Inflammatory macrophage (primary cell): ENCODE data around the gene NEK7.
A peak's percentile ranks its signal among the peaks of the same experiment; 100 is the strongest.

Experiments used
- DNase-seq, 2 donors: peaks; one replicate each; pipeline ENCODE4 v3.0.0-alpha.2; 2020 to 2022

Gene NEK7

GRCh38 chr1:198147216-198147615 lies 9.6 kb upstream of the NEK7 start:
- DNase-seq, result no peak

- DNase-seq, result no peak
Measured at GRCh38 chr1:198150369-198150768, 6.4 kb upstream of the NEK7 start.

DNA sequence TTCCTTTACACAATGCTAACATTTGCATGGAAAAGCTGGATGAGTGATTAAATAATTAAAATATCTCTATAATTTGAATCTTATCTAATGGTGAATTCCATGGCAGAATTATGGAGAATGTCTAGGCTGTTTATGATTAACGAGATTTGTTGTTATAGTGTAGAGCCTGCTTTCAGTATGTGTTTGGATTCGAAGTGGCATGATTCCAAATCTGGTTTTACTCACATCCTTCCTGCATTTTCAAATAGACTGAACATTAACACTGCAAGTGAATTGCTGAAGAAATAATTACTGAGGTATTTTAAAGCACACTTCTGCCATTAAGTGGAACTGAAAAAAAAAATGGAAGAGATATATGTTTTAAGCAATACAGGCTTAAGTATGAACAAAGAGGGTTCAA lies 5.1 kb upstream of the NEK7 start:
- no peak for DNase-seq

GRCh38 chr1:198153103-198153502 lies 3.7 kb upstream of the NEK7 start:
- peak; percentile 16 to 34 for DNase-seq

DNA sequence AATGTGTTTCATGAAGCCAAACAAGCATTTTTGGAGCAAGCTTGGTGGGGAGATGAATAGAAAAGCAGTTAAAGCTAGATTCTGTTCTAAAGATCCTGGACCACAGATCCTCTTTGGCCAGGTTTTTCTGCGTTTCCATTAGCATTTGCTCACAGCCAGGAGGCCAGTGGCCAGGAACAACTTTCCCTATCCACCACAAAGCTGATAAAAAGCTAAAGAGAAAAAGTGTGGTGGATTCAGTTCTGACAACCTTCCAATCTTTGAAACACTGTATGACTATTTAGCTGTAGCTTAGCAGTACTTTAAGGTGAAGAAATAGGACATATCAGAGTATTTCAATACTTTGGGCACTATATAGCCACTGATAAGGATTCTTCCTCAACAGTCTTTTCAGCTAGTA lies 3.0 kb upstream of the NEK7 start:
- DNase-seq, result no peak

GRCh38 chr1:198155253-198155652 lies 1.5 kb upstream of the NEK7 start:
- DNase-seq, result no peak

DNA sequence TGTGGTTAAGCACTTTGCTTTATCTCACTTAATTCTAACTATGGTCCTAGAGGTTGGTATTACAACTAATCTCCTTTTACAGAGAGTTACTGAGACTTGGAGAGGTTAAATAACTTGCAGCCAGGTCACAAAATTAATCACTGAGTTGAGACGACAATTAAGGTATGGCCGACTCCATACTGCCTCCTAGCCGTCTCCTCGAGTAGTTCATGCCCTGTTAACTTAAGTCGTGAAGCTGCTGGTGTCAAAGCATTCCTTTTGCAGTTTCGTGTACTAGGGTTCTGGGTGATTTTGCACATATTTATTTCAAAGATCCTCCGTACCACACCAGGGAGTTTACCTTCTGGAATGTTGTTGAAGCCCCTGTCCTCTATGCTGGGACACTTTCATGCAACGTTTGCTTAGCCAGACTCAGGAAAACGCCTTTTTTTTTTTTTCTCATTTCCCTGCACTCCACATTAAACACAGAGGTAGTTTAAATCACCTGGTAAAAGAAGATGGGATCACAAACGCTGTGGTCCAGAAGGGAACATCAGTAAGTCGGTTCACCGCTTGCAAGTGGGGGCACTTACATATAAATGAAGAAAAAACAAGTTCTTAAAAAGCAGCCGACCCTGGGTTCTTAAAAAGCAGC lies 570 bp upstream of the NEK7 start:
- peak; percentile 78 to 80 for DNase-seq

- DNase-seq, result peak; percentile 94 to 98
Measured at GRCh38 chr1:198157241-198157846, 546 bp downstream of the NEK7 start.

DNA sequence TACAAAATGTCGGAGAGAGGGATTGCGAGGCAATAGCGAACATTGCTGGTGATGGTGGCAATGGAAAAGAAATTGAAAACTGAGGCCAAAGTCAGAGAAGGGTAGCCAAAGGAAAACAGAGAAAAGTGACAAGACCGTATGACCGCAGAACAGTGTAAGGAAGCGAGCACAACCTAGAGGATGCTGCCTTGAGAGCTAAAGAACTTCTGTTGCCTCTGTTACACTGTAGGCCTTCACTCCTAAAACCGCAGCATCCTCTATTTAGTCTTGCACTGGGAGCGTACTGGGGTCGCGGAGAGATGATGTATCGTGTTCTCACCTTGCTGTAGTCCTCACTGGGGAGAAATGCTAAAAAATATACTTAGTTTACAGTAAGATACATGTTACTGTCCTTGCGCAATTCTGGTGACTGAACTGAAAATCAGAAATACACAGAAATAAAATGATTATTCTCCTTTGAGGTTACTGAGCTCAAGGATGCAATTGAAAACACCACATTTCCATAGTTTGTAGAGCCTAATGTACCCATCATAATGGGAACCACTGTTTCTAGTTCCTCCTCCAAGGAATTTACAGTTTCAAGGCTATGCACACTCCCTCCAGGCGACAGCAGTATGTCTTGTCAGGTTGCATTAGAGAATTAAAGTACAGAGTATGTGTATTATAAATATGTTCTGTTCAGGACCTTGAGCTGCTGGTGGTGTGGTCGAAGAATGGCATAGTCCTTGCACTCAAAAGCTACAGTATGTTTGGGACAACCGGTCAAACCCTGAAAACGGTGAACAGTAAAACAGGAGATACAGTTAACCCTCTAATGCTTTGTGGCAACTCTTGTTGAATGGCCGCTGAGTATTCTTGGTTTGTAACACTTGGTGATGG lies 1.3 kb downstream of the NEK7 start:
- peak in 1 of 2 donors; percentile 30 for DNase-seq

- DNase-seq, result peak; percentile 86 to 92
Measured at GRCh38 chr1:198158735-198159589, 2.2 kb downstream of the NEK7 start.

DNA sequence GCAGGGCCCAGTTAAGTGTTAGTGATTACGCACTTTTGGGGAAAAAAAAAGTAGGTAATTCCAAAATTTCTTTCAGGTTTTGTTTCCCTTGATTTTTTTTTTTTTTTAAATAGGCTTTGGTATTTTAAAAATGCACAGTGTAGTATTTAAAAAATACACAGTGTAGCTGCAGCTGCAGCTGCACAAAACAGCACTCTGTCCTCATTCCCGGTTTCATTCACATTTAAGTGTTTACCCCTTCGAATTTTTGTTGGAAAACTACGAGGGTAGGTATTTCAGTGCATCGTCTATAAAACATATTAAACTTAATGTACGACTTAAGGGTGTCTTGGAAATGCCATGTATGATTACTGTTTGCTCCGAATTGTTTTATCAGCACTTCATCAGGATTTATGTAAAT lies 3.4 kb downstream of the NEK7 start:
- no peak for DNase-seq

GRCh38 chr1:198160946-198161614 lies 4.3 kb downstream of the NEK7 start:
- DNase-seq, result no peak

- no peak for DNase-seq
Measured at GRCh38 chr1:198161718-198162090, 4.9 kb downstream of the NEK7 start.

DNA sequence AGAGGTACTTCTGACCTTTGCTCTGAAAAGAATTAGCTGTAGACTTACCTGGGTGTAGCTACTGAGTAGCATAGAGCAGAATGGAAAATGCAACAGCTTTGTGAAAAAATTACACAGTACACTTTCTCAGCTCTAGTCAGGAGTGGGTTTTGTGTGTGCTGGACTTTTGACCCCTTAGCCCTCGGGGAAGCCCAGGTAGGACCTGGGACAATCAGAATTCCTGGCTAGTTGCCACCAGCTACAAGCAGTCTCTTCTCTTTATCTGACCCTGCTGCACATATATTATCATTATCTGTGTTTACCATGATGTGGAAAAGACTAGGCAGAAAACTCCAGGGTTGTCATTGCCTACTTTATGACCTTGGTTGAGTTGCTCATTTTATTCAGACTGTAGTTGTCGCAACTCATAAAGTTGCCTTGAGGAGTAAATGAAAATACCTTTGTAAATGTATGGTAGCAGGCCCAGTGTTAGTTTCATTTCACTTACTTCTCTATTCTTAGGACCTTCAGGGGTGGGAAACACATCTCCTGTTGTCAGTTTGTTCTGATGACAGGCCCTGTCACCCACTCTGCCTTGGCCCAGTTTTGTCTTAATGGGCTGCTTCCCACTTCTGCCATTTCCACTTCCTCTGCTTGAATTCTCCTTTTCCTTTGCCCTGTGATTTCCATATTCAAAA lies 5.4 kb downstream of the NEK7 start:
- peak; percentile 85 to 88 for DNase-seq

- no peak for DNase-seq
Measured at GRCh38 chr1:198165927-198166647, 9.3 kb downstream of the NEK7 start.

DNA sequence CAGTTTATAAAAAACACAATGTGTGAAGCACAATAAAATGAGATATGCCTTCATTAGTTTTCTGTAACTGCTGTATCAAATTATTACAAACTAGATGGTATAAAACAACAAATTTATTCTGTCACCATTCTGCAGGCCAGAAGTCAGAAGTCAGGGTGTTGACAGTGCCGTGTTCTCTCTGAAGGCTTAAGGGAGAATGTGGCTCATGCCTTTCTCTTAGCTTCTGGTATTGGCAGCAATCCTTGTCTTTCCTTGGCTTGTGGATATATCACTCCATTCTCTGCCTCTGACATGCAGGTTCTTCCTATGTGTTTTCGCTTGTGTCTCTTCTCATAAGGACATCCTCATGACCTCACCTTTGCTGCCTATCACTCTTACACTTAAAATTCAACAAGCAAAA lies 10.1 kb downstream of the NEK7 start:
- no peak for DNase-seq

DNA sequence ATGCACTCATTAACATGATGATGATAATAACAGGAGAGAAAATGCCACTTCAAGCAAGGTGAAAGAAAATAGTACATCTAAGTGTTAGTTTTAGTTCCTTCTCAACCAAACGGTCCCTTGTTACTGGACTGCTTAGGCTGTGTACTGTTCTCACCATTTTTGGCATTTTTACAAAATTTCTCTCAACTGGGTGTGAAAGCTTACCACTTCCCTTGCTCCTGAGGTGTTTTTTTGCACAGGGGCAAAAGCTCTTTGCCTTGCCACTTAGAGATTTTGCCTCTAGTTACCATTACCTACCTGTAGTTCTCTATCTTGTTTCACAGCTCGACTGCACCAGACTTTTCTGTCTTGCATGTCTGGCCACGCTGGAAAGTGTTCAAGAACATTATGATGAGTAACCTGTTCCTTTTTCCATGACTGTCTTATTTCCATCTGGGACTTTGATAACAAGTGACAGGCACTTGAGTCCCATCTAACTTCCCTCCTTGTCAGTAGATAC lies 10.7 kb downstream of the NEK7 start:
- DNase-seq, result no peak

DNA sequence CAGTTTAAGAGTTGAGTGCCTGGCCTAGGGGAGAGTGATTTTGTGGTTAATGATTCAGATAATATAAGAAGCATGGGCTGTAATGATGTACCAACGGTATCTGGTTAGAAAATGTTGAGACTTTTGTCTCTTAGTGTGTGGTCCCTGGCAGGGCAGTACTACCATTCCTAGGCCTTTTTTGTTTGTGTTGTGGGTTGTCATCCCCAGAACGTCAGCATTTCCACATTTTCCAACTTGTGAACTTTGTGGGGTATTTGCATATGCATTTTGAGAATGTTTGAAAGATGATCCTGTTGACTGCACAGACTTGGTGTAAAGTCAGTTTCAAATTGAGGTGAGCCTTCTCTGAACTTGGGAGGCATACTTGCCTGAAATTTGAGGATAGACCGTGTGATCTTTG lies 11.4 kb downstream of the NEK7 start:
- DNase-seq, result no peak

DNA sequence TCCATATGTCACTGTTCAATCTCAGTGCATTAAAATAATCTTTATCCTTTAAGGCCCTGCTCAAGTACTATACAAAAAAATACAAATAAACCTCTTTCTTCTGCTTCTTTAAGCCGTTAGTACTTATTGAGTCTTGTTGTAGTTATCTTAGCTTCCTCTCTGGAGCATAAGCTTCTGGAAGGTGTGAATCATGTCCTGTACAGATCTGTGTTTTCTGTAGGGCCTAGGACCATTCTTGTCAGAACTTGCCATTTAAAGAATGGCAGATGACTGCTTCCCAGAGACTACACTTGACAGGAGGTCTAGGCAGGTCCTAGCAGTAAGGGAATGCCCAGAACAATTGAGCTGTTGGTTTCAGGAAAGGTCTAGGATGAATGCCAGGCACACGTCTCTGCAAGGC lies 12.9 kb downstream of the NEK7 start:
- DNase-seq, result no peak

GRCh38 chr1:198171667-198172540 lies 15.1 kb downstream of the NEK7 start:
- no peak for DNase-seq
